MM.1S (cell line): Measurements from ENCODE around the gene TTR.

Experiments
- CTCF ChIP-seq: fragments of 300-600 bp; sonication (generic); IDR thresholded peaks from 2 replicates; pipeline ENCODE4 v1.5.1; 2016; ENCODE audit warnings: antibody characterized with exemption, low read length, mixed read lengths
- EZH2 ChIP-seq: fragments of 300-600 bp; sonication (generic); optimal IDR thresholded peaks from 2 replicates; pipeline ENCODE3; 2017; ENCODE audit warnings: low read depth, mild to moderate bottlenecking, antibody characterized with exemption, low read length, mixed read lengths

GRCh38 chr18:31592506-31593157 is 955 bp downstream of the TTR start:
- no peak for TF ChIP-seq CTCF
- no peak for TF ChIP-seq EZH2
